ENCODE data around the gene THBS4. TPM values are rescaled to one million over a fixed set of nuclear protein-coding genes. Genes with fewer than 3 reads are reported as not detected.

Gene THBS4
- total RNA-seq, 1 donor from 2014 or later, result 6.1 TPM

GRCh38 chr5:80061547-80061946, 26.4 kb downstream of the THBS4 start:
- Mint-ChIP-seq H3K27me3 (peaks cover 9% of the 10 kb centered on the region), H3K4me3 (ENCODE audit: low read depth) (no peak overlapping the region), H3K9me3 (ENCODE audit: low read depth) (no peaks in the 10 kb centered on the region), H3K36me3 (ENCODE audit: insufficient read depth) (no peaks in the 10 kb centered on the region), H3K4me1 (ENCODE audit: low read depth) (no peaks in the 10 kb centered on the region), H3K27ac (no peak overlapping the region)
- TF ChIP-seq CTCF (IDR thresholded peaks at IDR 0.05; ENCODE audit: unreplicated experiment), result no peak
- no peak for DNase-seq (ENCODE audit: low spot score, unreplicated experiment)

- TF ChIP-seq CTCF (IDR thresholded peaks at IDR 0.05; ENCODE audit: unreplicated experiment), result no peak
- Mint-ChIP-seq H3K4me3 (ENCODE audit: low read depth) (no peak overlapping the region), H3K27ac (no peak overlapping the region), H3K27me3 (peaks cover 9% of the 10 kb centered on the region), H3K4me1 (ENCODE audit: low read depth) (no peaks in the 10 kb centered on the region), H3K9me3 (ENCODE audit: low read depth) (no peaks in the 10 kb centered on the region), H3K36me3 (ENCODE audit: insufficient read depth) (no peaks in the 10 kb centered on the region)
- DNase-seq (ENCODE audit: low spot score, unreplicated experiment), result no peak
Measured at GRCh38 chr5:80064124-80064523, 29.0 kb downstream of the THBS4 start.

- TF ChIP-seq CTCF (IDR thresholded peaks at IDR 0.05; ENCODE audit: unreplicated experiment), result no peak
- Mint-ChIP-seq H3K27ac (no peak overlapping the region), H3K4me1 (ENCODE audit: low read depth) (peaks cover 2% of the 10 kb centered on the region), H3K9me3 (ENCODE audit: low read depth) (no peaks in the 10 kb centered on the region), H3K36me3 (ENCODE audit: insufficient read depth) (peaks cover 2% of the 10 kb centered on the region), H3K27me3 (peaks cover 9% of the 10 kb centered on the region), H3K4me3 (ENCODE audit: low read depth) (no peak overlapping the region)
- DNase-seq (ENCODE audit: low spot score, unreplicated experiment), result no peak
Measured at GRCh38 chr5:80067016-80067415, 31.9 kb downstream of the THBS4 start.

- DNase-seq (ENCODE audit: low spot score, unreplicated experiment), result no peak
- Mint-ChIP-seq H3K4me3 (ENCODE audit: low read depth) (no peak overlapping the region), H3K36me3 (ENCODE audit: insufficient read depth) (peaks cover 2% of the 10 kb centered on the region), H3K27ac (no peak overlapping the region), H3K4me1 (ENCODE audit: low read depth) (peaks cover 2% of the 10 kb centered on the region), H3K9me3 (ENCODE audit: low read depth) (no peaks in the 10 kb centered on the region), H3K27me3 (peaks cover 9% of the 10 kb centered on the region)
- no peak for TF ChIP-seq CTCF (IDR thresholded peaks at IDR 0.05; ENCODE audit: unreplicated experiment)
Measured at GRCh38 chr5:80067531-80068245, 32.5 kb downstream of the THBS4 start.

- peaks cover 2% of the 10 kb centered on the region for H3K4me1 Mint-ChIP-seq (ENCODE audit: low read depth)
- no peaks in the 10 kb centered on the region for H3K9me3 Mint-ChIP-seq (ENCODE audit: low read depth)
- TF ChIP-seq CTCF (IDR thresholded peaks at IDR 0.05; ENCODE audit: unreplicated experiment), result no peak
- no peak overlapping the region for H3K4me3 Mint-ChIP-seq (ENCODE audit: low read depth)
- no peak overlapping the region for H3K27ac Mint-ChIP-seq
- peaks cover 2% of the 10 kb centered on the region for H3K36me3 Mint-ChIP-seq (ENCODE audit: insufficient read depth)
- H3K27me3 Mint-ChIP-seq, result peaks cover 9% of the 10 kb centered on the region
- no peak for DNase-seq (ENCODE audit: low spot score, unreplicated experiment)
Measured at GRCh38 chr5:80068246-80068636, 33.1 kb downstream of the THBS4 start.

Data from progenitor cell of endocrine pancreas (in vitro differentiated cells).